GM12874 (cell line): ENCODE results near the gene RNF214.

Experiments
- TF ChIP-seq, protein P1 (sequence below): IDR thresholded peaks from 2 replicates; pipeline ENCODE4 v1.5.1; 2011; ENCODE audit warnings: low read depth, mild to moderate bottlenecking, control low read depth, low read length, moderate library complexity; ENCODE audit not compliant: insufficient read depth

Gene RNF214

DNA sequence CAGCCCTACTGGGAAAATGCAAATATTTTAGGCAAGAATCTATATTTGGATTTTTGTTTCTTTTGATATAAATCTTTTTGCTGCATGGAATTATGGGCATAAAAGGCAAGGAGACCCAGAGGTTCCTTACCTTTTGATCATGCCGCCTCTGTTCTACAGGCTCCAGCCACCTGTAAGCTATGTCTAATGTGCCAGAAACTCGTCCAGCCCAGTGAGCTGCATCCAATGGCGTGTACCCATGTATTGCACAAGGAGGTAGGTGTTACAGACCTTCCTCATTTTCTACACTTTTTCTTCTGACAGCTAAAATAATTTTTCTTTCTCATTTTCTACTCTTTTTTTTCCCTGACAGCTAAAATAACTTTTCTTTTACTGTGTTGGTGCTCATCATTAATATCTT is 50.5 kb downstream of the RNF214 start:
- TF ChIP-seq, protein P1, sequence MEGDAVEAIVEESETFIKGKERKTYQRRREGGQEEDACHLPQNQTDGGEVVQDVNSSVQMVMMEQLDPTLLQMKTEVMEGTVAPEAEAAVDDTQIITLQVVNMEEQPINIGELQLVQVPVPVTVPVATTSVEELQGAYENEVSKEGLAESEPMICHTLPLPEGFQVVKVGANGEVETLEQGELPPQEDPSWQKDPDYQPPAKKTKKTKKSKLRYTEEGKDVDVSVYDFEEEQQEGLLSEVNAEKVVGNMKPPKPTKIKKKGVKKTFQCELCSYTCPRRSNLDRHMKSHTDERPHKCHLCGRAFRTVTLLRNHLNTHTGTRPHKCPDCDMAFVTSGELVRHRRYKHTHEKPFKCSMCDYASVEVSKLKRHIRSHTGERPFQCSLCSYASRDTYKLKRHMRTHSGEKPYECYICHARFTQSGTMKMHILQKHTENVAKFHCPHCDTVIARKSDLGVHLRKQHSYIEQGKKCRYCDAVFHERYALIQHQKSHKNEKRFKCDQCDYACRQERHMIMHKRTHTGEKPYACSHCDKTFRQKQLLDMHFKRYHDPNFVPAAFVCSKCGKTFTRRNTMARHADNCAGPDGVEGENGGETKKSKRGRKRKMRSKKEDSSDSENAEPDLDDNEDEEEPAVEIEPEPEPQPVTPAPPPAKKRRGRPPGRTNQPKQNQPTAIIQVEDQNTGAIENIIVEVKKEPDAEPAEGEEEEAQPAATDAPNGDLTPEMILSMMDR, result no peak

DNA sequence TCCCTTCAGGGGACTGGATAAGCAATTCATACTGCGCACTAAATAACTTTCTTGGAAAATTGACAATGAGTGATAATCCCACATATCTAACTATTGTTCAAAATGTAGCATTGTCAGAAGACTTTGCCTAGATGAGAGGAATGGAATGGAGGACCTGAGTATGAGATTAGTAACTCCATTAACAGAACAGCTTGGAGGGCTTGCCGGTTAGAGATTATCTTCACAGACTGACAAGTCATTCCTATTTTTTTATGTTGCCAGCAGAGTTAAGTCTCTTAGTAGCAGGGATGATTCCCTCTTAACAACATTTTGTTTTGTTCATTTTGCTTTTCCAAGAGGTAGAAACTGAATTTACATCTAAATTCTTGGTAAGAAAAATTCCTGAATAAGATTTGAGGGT is 51.6 kb downstream of the RNF214 start:
- TF ChIP-seq, protein P1, result no peak

DNA sequence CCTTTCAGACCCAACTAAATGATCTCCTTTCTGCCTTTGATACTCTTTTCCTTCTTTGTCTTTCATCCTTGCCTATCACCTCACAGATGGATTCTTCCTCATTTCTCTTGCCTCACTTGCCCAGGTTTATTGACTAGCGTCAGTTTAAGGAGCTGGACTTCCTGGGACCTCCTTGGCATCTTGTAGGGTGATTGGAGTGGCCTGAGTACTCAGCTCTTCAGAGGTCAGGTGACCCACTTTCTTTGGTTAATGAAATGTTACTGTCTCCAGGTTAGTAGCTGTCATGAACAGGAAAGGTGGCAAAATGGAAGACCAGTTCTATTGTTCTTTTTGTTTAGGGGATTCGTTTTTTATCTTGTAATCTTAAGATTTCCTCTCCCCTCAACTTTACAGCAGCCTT is 54.1 kb downstream of the RNF214 start:
- TF ChIP-seq, protein P1, result no peak

DNA sequence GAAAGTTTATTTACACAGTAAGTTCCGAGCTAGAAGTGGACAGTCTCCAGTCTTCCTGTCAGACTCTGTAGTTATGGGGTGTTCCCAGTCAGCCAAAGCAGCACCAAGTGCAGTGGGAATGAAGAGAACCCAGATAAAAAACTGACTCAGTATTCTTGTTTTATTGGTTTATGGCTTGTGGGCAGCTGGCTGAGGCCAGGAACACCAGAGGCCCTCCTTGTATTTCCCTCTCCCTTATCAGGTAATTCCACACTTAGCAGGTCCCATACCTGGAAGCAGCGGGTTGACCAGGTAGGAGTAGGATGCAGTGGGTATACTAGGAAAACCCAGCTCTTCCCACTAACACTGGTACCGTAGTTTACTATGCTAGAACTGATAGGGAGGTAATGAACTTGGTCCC is 55.2 kb downstream of the RNF214 start:
- TF ChIP-seq, protein P1, result no peak

DNA sequence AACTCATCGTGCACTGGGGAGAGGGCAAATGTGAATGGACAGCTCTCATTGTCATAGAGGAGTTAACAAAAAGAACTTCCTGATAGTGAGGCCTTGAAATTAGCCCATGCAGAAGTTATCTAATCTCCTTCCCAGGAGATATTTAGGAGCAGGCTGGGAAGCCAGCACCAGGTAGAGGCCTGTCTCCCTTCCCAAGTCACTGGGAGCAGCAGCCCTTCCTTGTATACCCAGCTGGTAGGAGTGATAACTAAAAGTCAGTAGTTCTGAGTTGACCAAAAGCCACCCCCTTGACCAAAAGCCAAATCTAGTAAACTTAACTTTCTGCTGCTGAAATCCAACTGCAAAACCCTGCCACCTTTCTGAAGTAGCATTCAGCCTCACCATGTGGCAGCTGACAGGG is 57.3 kb downstream of the RNF214 start:
- TF ChIP-seq, protein P1, result no peak

DNA sequence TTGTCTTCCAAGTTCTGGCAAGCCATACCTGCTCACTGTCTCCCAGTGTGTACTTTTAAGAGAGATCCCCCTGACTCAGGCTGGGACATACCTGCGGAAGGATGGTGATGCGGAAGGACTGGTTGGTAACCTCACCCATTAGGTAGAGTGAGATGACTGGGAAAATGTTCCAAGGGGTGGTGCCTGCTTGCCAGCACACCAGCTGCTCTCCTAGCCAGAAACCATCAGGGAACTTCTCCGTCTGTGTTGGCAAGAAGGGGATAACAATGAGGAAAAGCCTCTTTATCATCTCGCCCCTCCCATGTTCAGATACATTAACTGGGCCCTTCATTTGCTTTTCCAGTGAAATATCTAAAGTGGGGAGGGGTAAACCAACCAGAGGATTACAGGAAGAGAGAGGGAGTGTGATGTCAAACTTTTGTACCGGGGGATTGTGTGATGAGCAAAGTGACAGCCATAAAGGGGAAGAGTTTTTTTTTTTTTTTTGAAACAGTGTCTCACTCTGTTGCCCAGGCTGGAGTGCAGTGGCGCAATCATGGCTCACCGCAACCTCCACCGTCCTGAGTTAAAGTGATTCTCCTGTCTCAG is 58.4 kb downstream of the RNF214 start, which contains the start of gene BACE1-AS:
TSS of gene BACE1-AS (plus strand) at position 538 of the 588 bp plus-strand sequence.
- TF ChIP-seq, protein P1, result no peak

DNA sequence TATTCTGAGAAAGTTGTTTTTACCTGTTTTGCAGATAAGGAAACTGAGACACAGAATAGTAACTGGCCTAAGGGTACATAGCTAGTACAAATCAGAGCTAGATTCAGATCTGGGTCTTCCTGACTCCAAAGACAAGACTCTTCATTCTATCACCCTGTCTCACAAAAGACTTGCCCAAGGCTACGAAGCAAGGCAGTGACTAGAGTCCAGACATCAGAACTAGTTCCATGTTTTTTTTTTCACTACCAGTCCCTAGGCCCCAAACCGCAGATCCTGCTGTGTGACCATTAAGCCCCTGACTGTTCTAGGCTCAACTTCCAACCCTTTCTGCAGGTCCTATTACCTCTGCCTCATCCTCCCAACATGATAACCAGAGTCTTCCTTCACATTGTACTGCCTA is 60.1 kb downstream of the RNF214 start:
- TF ChIP-seq, protein P1, result no peak
